HepG2 (cell line): ENCODE data around the gene ARFGAP1. TPM values are rescaled to one million over a fixed set of nuclear protein-coding genes. Genes with fewer than 3 reads are reported as not detected.

Source experiments
- AFF4 ChIP-seq: sonication (generic); formaldehyde crosslinking; IDR thresholded peaks from 2 replicates; pipeline ENCODE4 v1.4.0; 2020; ENCODE audit warnings: missing genetic modification reagents
- ARID2 ChIP-seq: sonication (generic); formaldehyde crosslinking; IDR thresholded peaks from 2 replicates; pipeline ENCODE4 v1.8.1; 2022; ENCODE audit warnings: mild to moderate bottlenecking, missing genetic modification reagents, borderline replicate concordance
- EZH2 ChIP-seq: conservative IDR thresholded peaks from 2 replicates; pipeline ENCODE4 v1.6.1; 2012; ENCODE audit warnings: mild to moderate bottlenecking, low read depth, low read length, moderate library complexity
- KLF15 ChIP-seq: sonication (generic); formaldehyde crosslinking; IDR thresholded peaks from 2 replicates; pipeline ENCODE4 v1.8.1; 2023; ENCODE audit warnings: borderline replicate concordance, mild to moderate bottlenecking, inconsistent platforms, missing genetic modification reagents, mixed read lengths
- KLF16 ChIP-seq, 2 experiments: sonication (generic) in 1 of 2; formaldehyde crosslinking in 1 of 2; IDR thresholded peaks; 2 replicates each; pipeline versions ENCODE4 v1.6.1 to v1.8.0; 2016 to 2023; ENCODE audit warnings: missing genetic modification reagents in 2 of 2, missing compliant biosample characterization in 1 of 2
- KMT2A ChIP-seq: sonication (generic); formaldehyde crosslinking; IDR thresholded peaks from 2 replicates; pipeline ENCODE4 v1.4.0; 2020; ENCODE audit warnings: missing genetic modification reagents
- MAX ChIP-seq: IDR thresholded peaks from 2 replicates; pipeline ENCODE4 v1.6.1; 2012; ENCODE audit warnings: inconsistent platforms
- RAD51 ChIP-seq: fragments of 450-650 bp; IDR thresholded peaks from 2 replicates; pipeline ENCODE4 v1.6.1; 2016; ENCODE audit warnings: borderline replicate concordance
- STAT6 ChIP-seq: sonication (generic); formaldehyde crosslinking; IDR thresholded peaks from 2 replicates; pipeline ENCODE4 v1.4.0; 2020; ENCODE audit warnings: missing genetic modification reagents, mild to moderate bottlenecking, borderline replicate concordance
- TEAD2 ChIP-seq: sonication (generic); formaldehyde crosslinking; IDR thresholded peaks from 2 replicates; pipeline ENCODE4 v1.9.0; 2021; ENCODE audit warnings: missing genetic modification reagents
- ZBTB49 ChIP-seq: sonication (generic); formaldehyde crosslinking; IDR thresholded peaks from 2 replicates; pipeline ENCODE4 v1.4.0; 2020; ENCODE audit warnings: missing genetic modification reagents, borderline replicate concordance
- ZBTB7B ChIP-seq: sonication (generic); formaldehyde crosslinking; IDR thresholded peaks from 2 replicates; pipeline ENCODE4 v1.4.0; 2020; ENCODE audit warnings: missing genetic modification reagents
- ZNF253 ChIP-seq: sonication (generic); formaldehyde crosslinking; IDR thresholded peaks from 2 replicates; pipeline ENCODE4 v1.8.0; 2022; ENCODE audit warnings: mild to moderate bottlenecking, missing genetic modification reagents, borderline replicate concordance
- ZNF317 ChIP-seq: sonication (generic); formaldehyde crosslinking; IDR thresholded peaks from 2 replicates; pipeline ENCODE4 v1.5.0; 2020; ENCODE audit warnings: mild to moderate bottlenecking, missing genetic modification reagents
- ZNF34 ChIP-seq: sonication (generic); formaldehyde crosslinking; IDR thresholded peaks from 2 replicates; pipeline ENCODE4 v1.4.0; 2020; ENCODE audit warnings: mild to moderate bottlenecking, missing genetic modification reagents, borderline replicate concordance
- ZNF570 ChIP-seq: sonication (generic); formaldehyde crosslinking; IDR thresholded peaks from 2 replicates; pipeline ENCODE4 v1.4.0; 2020; ENCODE audit warnings: mild to moderate bottlenecking, missing genetic modification reagents, borderline replicate concordance
- ZNF800 ChIP-seq: sonication (generic); formaldehyde crosslinking; IDR thresholded peaks from 2 replicates; pipeline ENCODE4 v1.4.0; 2020; ENCODE audit warnings: missing genetic modification reagents
- polyA plus RNA-seq, 8 experiments: library from polyadenylated mRNA; depleted of rRNA in 3 of 8; stranded (reverse) in 7 of 8; unstranded in 1 of 8; fragments of >200 nt; fragmentation: Illumina TruSeq in 4 of 8; extraction: Trizol in 4 of 8; gene quantifications; 2 replicates each; pipeline versions ENCODE4 v1.2.1 to v1.2.3, GENCODE V29; 2011 to 2016; ENCODE audit warnings: low read depth in 4 of 8, missing spikeins in 1 of 8, mixed read lengths in 1 of 8; ENCODE audit not compliant: insufficient read depth in 1 of 8
- total RNA-seq, 5 experiments: library from RNA; depleted of rRNA; stranded (reverse); fragments of >200 nt; fragmentation: Illumina TruSeq; extraction: Trizol; gene quantifications; 2 replicates each; pipeline ENCODE4 v1.2.3, GENCODE V29; 2016; ENCODE audit warnings: low read depth in 1 of 5

ARFGAP1 gene
- total and polyA plus RNA-seq, 2 of the 13 experiments (the other 11 are each of a cell fraction or from before 2014, with no cell fraction given) = 132 TPM

- TF ChIP-seq ZBTB49 (CRISPR knock-in tag) (no peak), AFF4 (no peak), ZNF34 (CRISPR knock-in tag) (no peak), KMT2A (no peak), ZNF800 (no peak), TEAD2 (no peak), MAX (no peak), ARID2 (CRISPR knock-in tag) (no peak), KLF15 (CRISPR knock-in tag) (no peak), ZNF570 (CRISPR knock-in tag) (no peak), KLF16 (CRISPR knock-in tag; IDR thresholded peaks at IDR 0.05) (no peak), STAT6 (CRISPR knock-in tag) (no peak), ZBTB7B (CRISPR knock-in tag) (0 out of 2 replicates have a peak, but pooled peaks have one; percentile 27), ZNF317 (CRISPR knock-in tag) (no peak), EZH2 (0 out of 2 replicates have a peak, but pooled peaks have one; percentile 35), ZNF253 (CRISPR knock-in tag) (no peak), RAD51 (no peak)
Measured at GRCh38 chr20:63241272-63241671, 31.3 kb upstream of the ARFGAP1 start (continued).
